H9 (cell line): ENCODE data around the gene OR6Y1. TPM values are rescaled to one million over a fixed set of nuclear protein-coding genes. Genes with fewer than 3 reads are reported as not detected.

Source experiments
- DNase-seq: peaks from one replicate; pipeline ENCODE4 v3.0.0-alpha.2; 2017
- H2AFZ ChIP-seq: one replicate; pipeline ENCODE4 v1.6.1; 2013; ENCODE audit warnings: mild to moderate bottlenecking, low read length, control low read depth, moderate library complexity
- H2AK5ac ChIP-seq: 2 replicates; pipeline ENCODE4 v1.6.1; 2013; ENCODE audit warnings: low read length, control low read depth, mixed read lengths; ENCODE audit not compliant: insufficient read length
- H2BK120ac ChIP-seq: one replicate; pipeline ENCODE4 v1.6.1; 2013; ENCODE audit warnings: low read depth, mild to moderate bottlenecking, low read length, control low read depth, inconsistent platforms; ENCODE audit not compliant: poor library complexity, severe bottlenecking
- H2BK12ac ChIP-seq: 2 replicates; pipeline ENCODE4 v1.6.1; 2013; ENCODE audit warnings: low read length, control low read depth, mixed read lengths, low read depth; ENCODE audit not compliant: insufficient read length
- H2BK15ac ChIP-seq: 2 replicates; pipeline ENCODE4 v1.6.1; 2013; ENCODE audit warnings: low read depth, low read length, control low read depth
- H2BK20ac ChIP-seq: one replicate; pipeline ENCODE4 v1.6.1; 2013; ENCODE audit warnings: low read depth, mild to moderate bottlenecking, low read length, control low read depth, inconsistent platforms; ENCODE audit not compliant: poor library complexity, severe bottlenecking
- H2BK5ac ChIP-seq: 2 replicates; pipeline ENCODE4 v1.6.1; 2013; ENCODE audit warnings: low read length, control low read depth, mixed read lengths; ENCODE audit not compliant: insufficient read length
- H3K14ac ChIP-seq: 2 replicates; pipeline ENCODE4 v1.6.1; 2013; ENCODE audit warnings: low read length, control low read depth; ENCODE audit not compliant: insufficient read depth
- H3K18ac ChIP-seq: 2 replicates; pipeline ENCODE4 v1.6.1; 2013; ENCODE audit warnings: low read depth, mild to moderate bottlenecking, mixed read lengths, low read length, control low read depth; ENCODE audit not compliant: insufficient read length
- H3K23ac ChIP-seq: 2 replicates; pipeline ENCODE4 v1.6.1; 2013; ENCODE audit warnings: low read length, control low read depth, mixed read lengths, low read depth; ENCODE audit not compliant: insufficient read length
- H3K23me2 ChIP-seq: 2 replicates; pipeline ENCODE4 v1.6.1; 2013; ENCODE audit warnings: low read depth, mild to moderate bottlenecking, mixed read lengths, low read length, control low read depth; ENCODE audit not compliant: insufficient read length, poor library complexity, severe bottlenecking
- H3K27ac ChIP-seq: 2 replicates; pipeline ENCODE4 v1.5.1; 2013; ENCODE audit warnings: low read length, control low read depth, mixed read lengths, low read depth; ENCODE audit not compliant: insufficient read length
- H3K27me3 ChIP-seq: 2 replicates; pipeline ENCODE4 v1.6.1; 2013; ENCODE audit warnings: low read length, control low read depth, inconsistent platforms; ENCODE audit not compliant: insufficient read depth
- H3K4ac ChIP-seq: 2 replicates; pipeline ENCODE4 v1.6.1; 2013; ENCODE audit warnings: low read depth, mild to moderate bottlenecking, control low read depth, inconsistent platforms, low read length, moderate library complexity
- H3K4me1 ChIP-seq: 2 replicates; pipeline ENCODE4 v1.6.1; 2013; ENCODE audit warnings: low read length, control low read depth, inconsistent platforms; ENCODE audit not compliant: insufficient read depth
- H3K4me2 ChIP-seq: 2 replicates; pipeline ENCODE4 v1.6.1; 2013; ENCODE audit warnings: low read length, control low read depth, mixed read lengths; ENCODE audit not compliant: insufficient read length, insufficient read depth
- H3K56ac ChIP-seq: 2 replicates; pipeline ENCODE4 v1.6.1; 2013; ENCODE audit warnings: low read depth, mild to moderate bottlenecking, mixed read lengths, low read length, control low read depth; ENCODE audit not compliant: insufficient read length
- H3K79me1 ChIP-seq: 2 replicates; pipeline ENCODE4 v1.6.1; 2013; ENCODE audit warnings: low read depth, mild to moderate bottlenecking, moderate library complexity, low read length, control low read depth, inconsistent platforms; ENCODE audit not compliant: insufficient read depth, poor library complexity, severe bottlenecking
- H3K79me2 ChIP-seq: 2 replicates; pipeline ENCODE4 v1.6.1; 2013; ENCODE audit warnings: low read length, control low read depth, inconsistent platforms; ENCODE audit not compliant: insufficient read depth
- H3K9ac ChIP-seq: 2 replicates; pipeline ENCODE4 v1.6.1; 2013; ENCODE audit warnings: low read length, control low read depth, mixed read lengths; ENCODE audit not compliant: insufficient read length; ENCODE audit errors: extremely low read depth
- H3K9me3 ChIP-seq: one replicate; pipeline ENCODE4 v1.6.1; 2013; ENCODE audit warnings: low read depth, low read length, inconsistent platforms; ENCODE audit not compliant: control insufficient read depth
- H3T11ph ChIP-seq: one replicate; pipeline ENCODE4 v1.6.1; 2013; ENCODE audit warnings: mild to moderate bottlenecking, low read length, control low read depth, inconsistent platforms
- H4K20me1 ChIP-seq: one replicate; pipeline ENCODE4 v1.6.1; 2013; ENCODE audit not compliant: control insufficient read depth, insufficient read length, insufficient read depth
- H4K5ac ChIP-seq: 2 replicates; pipeline ENCODE4 v1.6.1; 2013; ENCODE audit warnings: low read depth, mild to moderate bottlenecking, mixed read lengths, low read length, control low read depth; ENCODE audit not compliant: insufficient read length
- H4K8ac ChIP-seq: replicated peaks from 2 replicates; pipeline ENCODE4 v1.6.1; 2013; ENCODE audit warnings: low read length, control low read depth, mixed read lengths, low read depth; ENCODE audit not compliant: insufficient read length
- H4K91ac ChIP-seq: 2 replicates; pipeline ENCODE4 v1.6.1; 2013; ENCODE audit warnings: low read depth, mild to moderate bottlenecking, moderate library complexity, mixed read lengths, low read length, control low read depth; ENCODE audit not compliant: insufficient read length
- H3K27ac Mint-ChIP-seq, 3 experiments: 2 replicates in 2 of 3; 3 replicates in 1 of 3; pipeline ENCODE4 v1.8.0; 2020 to 2021; ENCODE audit warnings: mixed read lengths in 3 of 3, mild to moderate bottlenecking in 1 of 3, moderate library complexity in 1 of 3
- H3K27me3 Mint-ChIP-seq: 2 replicates; pipeline ENCODE4 v1.8.0; 2021; ENCODE audit warnings: low read depth, mild to moderate bottlenecking, moderate library complexity, mixed read lengths
- H3K36me3 Mint-ChIP-seq, 3 experiments: 2 replicates in 2 of 3; 3 replicates in 1 of 3; pipeline ENCODE4 v1.8.0; 2020 to 2021; ENCODE audit warnings: low read depth in 3 of 3, mixed read lengths in 3 of 3; ENCODE audit not compliant: insufficient read depth in 1 of 3
- H3K4me1 Mint-ChIP-seq, 2 experiments: 2 replicates each; pipeline ENCODE4 v1.8.0; 2020; ENCODE audit warnings: mixed read lengths in 2 of 2
- H3K4me3 Mint-ChIP-seq, 2 experiments: 2 replicates in 1 of 2; 3 replicates in 1 of 2; pipeline ENCODE4 v1.8.0; 2020 to 2021; ENCODE audit warnings: mild to moderate bottlenecking in 2 of 2, mixed read lengths in 2 of 2, moderate library complexity in 1 of 2
- H3K9me3 Mint-ChIP-seq, 2 experiments: 2 replicates in 1 of 2; 3 replicates in 1 of 2; pipeline ENCODE4 v1.8.0; 2020; ENCODE audit warnings: mild to moderate bottlenecking in 2 of 2, mixed read lengths in 2 of 2, moderate library complexity in 1 of 2
- CTCF ChIP-seq: fragments of 200-600 bp; sonication (generic); conservative IDR thresholded peaks from 3 replicates; pipeline ENCODE4 v1.8.0; 2021; ENCODE audit warnings: antibody characterized with exemption, mild to moderate bottlenecking
- WGBS: extraction: QIAGEN DNeasy Blood & Tissue Kit; methylation state at CpG from one replicate; pipeline ENCODE4 v1.1.7; 2013; ENCODE audit warnings: missing lambda C conversion rate, low lambda C conversion rate, mixed read lengths; ENCODE audit not compliant: insufficient read length; ENCODE audit errors: extremely low coverage; 5-methylcytosine and 5-hydroxymethylcytosine counted together
- total RNA-seq: library from RNA; stranded (reverse); gene quantifications from 2 replicates; pipeline ENCODE4 v1.2.1, GENCODE V29; 2021

Gene OR6Y1
- total RNA-seq, 1 experiment from 2014 or later = not detected

GRCh38 chr1:158583962-158584361, 29.8 kb upstream of the OR6Y1 start:
- Histone ChIP-seq H3K79me2 (no peaks in the 10 kb centered on the region), H3K4ac (no peak overlapping the region), H3K79me1 (no peaks in the 10 kb centered on the region), H2AFZ (no peak overlapping the region), H3K4me2 (no peak overlapping the region), H4K20me1 (no peaks in the 10 kb centered on the region), H3K9ac (no peak overlapping the region), H3K18ac (no peak overlapping the region), H2AK5ac (no peak overlapping the region), H3K56ac (no peak overlapping the region), H2BK12ac (no peak overlapping the region), H4K5ac (no peak overlapping the region), H2BK20ac (no peak overlapping the region), H2BK5ac (no peak overlapping the region), H4K91ac (no peak overlapping the region), H3K14ac (no peak overlapping the region), H3K27ac (no peak overlapping the region), H3K4me1 (no peaks in the 10 kb centered on the region; the same call in 1 of the 2 replicates), H3T11ph (no peak overlapping the region), H4K8ac (no peak overlapping the region), H2BK120ac (no peak overlapping the region), H3K27me3 (no peaks in the 10 kb centered on the region), H3K23ac (no peak overlapping the region), H2BK15ac (no peak overlapping the region), H3K23me2 (no peaks in the 10 kb centered on the region), H3K9me3 (no peaks in the 10 kb centered on the region)
- Mint-ChIP-seq H3K36me3 (peaks cover 4 to 8% (median 4%) of the 10 kb centered on the region in 3 experiments; a peak in 5 of 7 replicates), H3K27me3 (no peaks in the 10 kb centered on the region), H3K4me1 (no peaks in the 10 kb centered on the region), H3K4me3 (no peak overlapping the region), H3K27ac (no peak overlapping the region), H3K9me3 (peaks cover 10 to 11% of the 10 kb centered on the region in 2 experiments; a peak in 4 of 5 replicates)
- no peak for DNase-seq
- no CpG with 5 or more reads among the region's 4 CpGs for WGBS
- TF ChIP-seq CTCF = no peak
